GM21360 (cell line): Measurements from ENCODE around the gene PKP1.

ENCODE experiments used
- ATAC-seq: cut with Tn5 transposase; IDR thresholded peaks from one replicate; pipeline ENCODE4 v1.9.1; 2021; ENCODE audit warnings: mild to moderate bottlenecking, moderate library complexity; ENCODE audit not compliant: unreplicated experiment

PKP1 gene

GRCh38 chr1:201361652-201362504 is 78.6 kb downstream of the PKP1 start:
- ATAC-seq: no peak

- no peak for ATAC-seq
These were observed 79.6 kb downstream of the PKP1 start for GRCh38 chr1:201362906-201363305.

GRCh38 chr1:201363467-201363866 is 80.2 kb downstream of the PKP1 start:
- no peak for ATAC-seq

- ATAC-seq: no peak
These were observed 81.5 kb downstream of the PKP1 start for GRCh38 chr1:201364808-201365105.

GRCh38 chr1:201365251-201365650 is 81.9 kb downstream of the PKP1 start:
- ATAC-seq: no peak

GRCh38 chr1:201366696-201367095 is 83.4 kb downstream of the PKP1 start:
- ATAC-seq: no peak

GRCh38 chr1:201369209-201369608 is 85.9 kb downstream of the PKP1 start:
- ATAC-seq: no peak

GRCh38 chr1:201370500-201370899 is 87.2 kb downstream of the PKP1 start:
- ATAC-seq: no peak

- no peak for ATAC-seq
These were observed 88.0 kb downstream of the PKP1 start for GRCh38 chr1:201371276-201371675.

GRCh38 chr1:201371792-201372191 is 88.5 kb downstream of the PKP1 start:
- no peak for ATAC-seq

GRCh38 chr1:201374364-201374763 is 91.1 kb downstream of the PKP1 start:
- ATAC-seq: no peak

- ATAC-seq: no peak
These were observed 91.9 kb downstream of the PKP1 start for GRCh38 chr1:201375169-201375568.

GRCh38 chr1:201376107-201376463 is 92.8 kb downstream of the PKP1 start:
- ATAC-seq: no peak

- ATAC-seq: no peak
These were observed 93.4 kb downstream of the PKP1 start for GRCh38 chr1:201376464-201377374.

- no peak for ATAC-seq
These were observed 94.3 kb downstream of the PKP1 start, which contains the start of gene TNNT2 for GRCh38 chr1:201377611-201378092. Gene TNNT2 (minus strand): TSS chr1:201377680. CDS start chr1:201373254, 4,426 bp downstream.

GRCh38 chr1:201378804-201379203 is 95.5 kb downstream of the PKP1 start:
- no peak for ATAC-seq

- no peak for ATAC-seq
These were observed 96.5 kb downstream of the PKP1 start for GRCh38 chr1:201379733-201380242.

GRCh38 chr1:201381130-201381529 is 97.8 kb downstream of the PKP1 start:
- ATAC-seq: no peak
